ENCODE data around the gene RBP5.

- TF ChIP-seq POLR2A (IDR thresholded peaks at IDR 0.05; ENCODE audit: low read length) (no peak), GATA1 (IDR thresholded peaks at IDR 0.05; ENCODE audit: low read depth, low read length) (no peak)
Measured at GRCh38 chr12:7127916-7128626, 618 bp downstream of the RBP5 start.

All from erythroblast (primary cell).